ENCODE data around the gene QRICH1.

The QRICH1 gene

GRCh38 chr3:49007771-49008528 lies 85.9 kb downstream of the QRICH1 start:
- H3K4me3 ChIP-seq (ENCODE audit: low read depth, low read length), result peak overlapping the region; percentile 74
- H3K27me3 ChIP-seq (ENCODE audit: insufficient read depth, low read depth, severe bottlenecking), result no peaks in the 10 kb centered on the region
- TF ChIP-seq, protein P1, sequence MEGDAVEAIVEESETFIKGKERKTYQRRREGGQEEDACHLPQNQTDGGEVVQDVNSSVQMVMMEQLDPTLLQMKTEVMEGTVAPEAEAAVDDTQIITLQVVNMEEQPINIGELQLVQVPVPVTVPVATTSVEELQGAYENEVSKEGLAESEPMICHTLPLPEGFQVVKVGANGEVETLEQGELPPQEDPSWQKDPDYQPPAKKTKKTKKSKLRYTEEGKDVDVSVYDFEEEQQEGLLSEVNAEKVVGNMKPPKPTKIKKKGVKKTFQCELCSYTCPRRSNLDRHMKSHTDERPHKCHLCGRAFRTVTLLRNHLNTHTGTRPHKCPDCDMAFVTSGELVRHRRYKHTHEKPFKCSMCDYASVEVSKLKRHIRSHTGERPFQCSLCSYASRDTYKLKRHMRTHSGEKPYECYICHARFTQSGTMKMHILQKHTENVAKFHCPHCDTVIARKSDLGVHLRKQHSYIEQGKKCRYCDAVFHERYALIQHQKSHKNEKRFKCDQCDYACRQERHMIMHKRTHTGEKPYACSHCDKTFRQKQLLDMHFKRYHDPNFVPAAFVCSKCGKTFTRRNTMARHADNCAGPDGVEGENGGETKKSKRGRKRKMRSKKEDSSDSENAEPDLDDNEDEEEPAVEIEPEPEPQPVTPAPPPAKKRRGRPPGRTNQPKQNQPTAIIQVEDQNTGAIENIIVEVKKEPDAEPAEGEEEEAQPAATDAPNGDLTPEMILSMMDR (IDR thresholded peaks at IDR 0.05; ENCODE audit: low read depth, low read length), result no peak
- DNase-seq, result peak; percentile 92
- H3K27ac ChIP-seq, result peak overlapping the region; percentile 97
- H3K36me3 ChIP-seq, result peaks cover 39% of the 10 kb centered on the region
- H3K9me3 ChIP-seq (ENCODE audit: severe bottlenecking), result no peaks in the 10 kb centered on the region

GRCh38 chr3:49007068-49007770 lies 86.7 kb downstream of the QRICH1 start, which contains the start of gene WDR6:
Gene WDR6, plus strand, starts transcription at chr3:49007391. Its CDS starts 41 bp downstream, at chr3:49007432.
- peak within 1 kb of the TSS; percentile 74 for H3K4me3 ChIP-seq (ENCODE audit: low read depth, low read length)
- peak within 1 kb of the TSS; percentile 97 for H3K27ac ChIP-seq
- H3K36me3 ChIP-seq, result peaks cover 32% of the 10 kb centered on the region
- TF ChIP-seq, protein P1 (IDR thresholded peaks at IDR 0.05; ENCODE audit: low read depth, low read length), result peak; percentile 51
- DNase-seq, result peak; percentile 98
- no peaks in the 10 kb centered on the region for H3K9me3 ChIP-seq (ENCODE audit: severe bottlenecking)
- no peaks in the 10 kb centered on the region for H3K27me3 ChIP-seq (ENCODE audit: insufficient read depth, low read depth, severe bottlenecking)

GRCh38 chr3:49006408-49007067 lies 87.3 kb downstream of the QRICH1 start:
- TF ChIP-seq, protein P1 (IDR thresholded peaks at IDR 0.05; ENCODE audit: low read depth, low read length), result no peak
- H3K4me3 ChIP-seq (ENCODE audit: low read depth, low read length), result peak overlapping the region; percentile 74
- H3K27ac ChIP-seq, result peak overlapping the region; percentile 97
- H3K27me3 ChIP-seq (ENCODE audit: insufficient read depth, low read depth, severe bottlenecking), result no peaks in the 10 kb centered on the region
- no peaks in the 10 kb centered on the region for H3K9me3 ChIP-seq (ENCODE audit: severe bottlenecking)
- DNase-seq, result no peak
- H3K36me3 ChIP-seq, result peaks cover 25% of the 10 kb centered on the region

- Histone ChIP-seq H3K36me3 (peaks cover 23% of the 10 kb centered on the region), H3K9me3 (ENCODE audit: severe bottlenecking) (no peaks in the 10 kb centered on the region), H3K27me3 (ENCODE audit: insufficient read depth, low read depth, severe bottlenecking) (no peaks in the 10 kb centered on the region), H3K4me3 (ENCODE audit: low read depth, low read length) (peak overlapping the region; percentile 74), H3K27ac (peak overlapping the region; percentile 97)
- DNase-seq, result no peak
- TF ChIP-seq, protein P1 (IDR thresholded peaks at IDR 0.05; ENCODE audit: low read depth, low read length), result no peak
These were observed 87.9 kb downstream of the QRICH1 start for GRCh38 chr3:49005998-49006397.

DNA sequence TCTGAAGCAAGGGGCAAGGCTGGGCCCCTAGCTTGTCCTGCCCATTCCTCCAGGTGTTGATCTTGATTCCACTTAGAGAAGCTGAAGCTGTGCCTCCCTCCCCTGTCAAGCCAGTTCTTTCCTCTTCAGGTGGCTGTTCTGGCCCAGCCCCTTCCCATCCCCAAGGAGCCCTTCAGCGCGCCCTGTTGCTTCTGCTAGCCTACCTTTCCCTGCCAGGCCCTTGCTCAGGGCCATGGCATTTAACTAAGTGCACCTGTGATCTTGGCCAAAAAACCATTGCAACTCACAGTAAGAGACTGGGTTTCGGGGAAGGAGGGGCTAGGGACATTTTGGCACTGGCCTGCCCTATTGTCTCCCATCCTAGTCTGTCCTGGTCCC lies 88.6 kb downstream of the QRICH1 start:
- Histone ChIP-seq H3K4me3 (ENCODE audit: low read depth, low read length) (no peak overlapping the region), H3K27ac (no peak overlapping the region), H3K27me3 (ENCODE audit: insufficient read depth, low read depth, severe bottlenecking) (no peaks in the 10 kb centered on the region), H3K9me3 (ENCODE audit: severe bottlenecking) (no peaks in the 10 kb centered on the region), H3K36me3 (peaks cover 23% of the 10 kb centered on the region)
- TF ChIP-seq, protein P1 (IDR thresholded peaks at IDR 0.05; ENCODE audit: low read depth, low read length), result no peak
- DNase-seq, result no peak

All from WERI-Rb-1 (cell line).